Right ventricle myocardium superior (tissue), 1 donor: ENCODE measurements around the gene FECH. TPM values are rescaled to one million over a fixed set of nuclear protein-coding genes. Genes with fewer than 3 reads are reported as not detected.
"Not testable (repeated sequence)": the region's sequence is repeated elsewhere in the genome, so short reads cannot be mapped to it uniquely, and the experiment has no call there.

ENCODE experiments used
- ATAC-seq: fragments of 200-7000 bp; cut with Tn5 transposase; one replicate; pipeline ENCODE4 v1.9.1; 2020; ENCODE audit warnings: mild to moderate bottlenecking; ENCODE audit not compliant: poor library complexity
- DNase-seq: peaks from one replicate; pipeline ENCODE4 v3.0.0-alpha.2; 2020
- intact Hi-C: fragments of 100-400 bp; cut with DNase I; formaldehyde crosslinking; loops from one replicate; pipeline ENCODE4 v1.11.2; 2022
- long read RNA-seq: library from polyadenylated mRNA; unstranded; transcript quantifications from one replicate; pipeline ENCODE4 v2.0.0, GENCODE V29; 2021
- total RNA-seq: library from RNA; stranded (reverse); fragmentation: NEBNext Ultra II Directional; extraction: Animal tissue kit (Norgen Biotek cat#: 25700); gene quantifications from one replicate; pipeline ENCODE4 v1.2.1, GENCODE V29; 2021
- donor health status: DM: no; HTN: yes; CAD: no; lungs with severe emphysema.

Gene FECH, protein sequence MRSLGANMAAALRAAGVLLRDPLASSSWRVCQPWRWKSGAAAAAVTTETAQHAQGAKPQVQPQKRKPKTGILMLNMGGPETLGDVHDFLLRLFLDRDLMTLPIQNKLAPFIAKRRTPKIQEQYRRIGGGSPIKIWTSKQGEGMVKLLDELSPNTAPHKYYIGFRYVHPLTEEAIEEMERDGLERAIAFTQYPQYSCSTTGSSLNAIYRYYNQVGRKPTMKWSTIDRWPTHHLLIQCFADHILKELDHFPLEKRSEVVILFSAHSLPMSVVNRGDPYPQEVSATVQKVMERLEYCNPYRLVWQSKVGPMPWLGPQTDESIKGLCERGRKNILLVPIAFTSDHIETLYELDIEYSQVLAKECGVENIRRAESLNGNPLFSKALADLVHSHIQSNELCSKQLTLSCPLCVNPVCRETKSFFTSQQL
- 34.5 TPM for total RNA-seq
- long read RNA-seq, transcript FECH-202 (11 exons, 2,526 nt), result minor isoform, 7 of 106 reads
- long read RNA-seq, transcript FECH-201 (11 exons, 3,853 nt), result major isoform, 81 of 106 reads
- long read RNA-seq, partial matches to known transcripts, result 13 of 106 reads
- long read RNA-seq, other reads (novel, unspliced or antisense), result 4 of 106 reads

DNA sequence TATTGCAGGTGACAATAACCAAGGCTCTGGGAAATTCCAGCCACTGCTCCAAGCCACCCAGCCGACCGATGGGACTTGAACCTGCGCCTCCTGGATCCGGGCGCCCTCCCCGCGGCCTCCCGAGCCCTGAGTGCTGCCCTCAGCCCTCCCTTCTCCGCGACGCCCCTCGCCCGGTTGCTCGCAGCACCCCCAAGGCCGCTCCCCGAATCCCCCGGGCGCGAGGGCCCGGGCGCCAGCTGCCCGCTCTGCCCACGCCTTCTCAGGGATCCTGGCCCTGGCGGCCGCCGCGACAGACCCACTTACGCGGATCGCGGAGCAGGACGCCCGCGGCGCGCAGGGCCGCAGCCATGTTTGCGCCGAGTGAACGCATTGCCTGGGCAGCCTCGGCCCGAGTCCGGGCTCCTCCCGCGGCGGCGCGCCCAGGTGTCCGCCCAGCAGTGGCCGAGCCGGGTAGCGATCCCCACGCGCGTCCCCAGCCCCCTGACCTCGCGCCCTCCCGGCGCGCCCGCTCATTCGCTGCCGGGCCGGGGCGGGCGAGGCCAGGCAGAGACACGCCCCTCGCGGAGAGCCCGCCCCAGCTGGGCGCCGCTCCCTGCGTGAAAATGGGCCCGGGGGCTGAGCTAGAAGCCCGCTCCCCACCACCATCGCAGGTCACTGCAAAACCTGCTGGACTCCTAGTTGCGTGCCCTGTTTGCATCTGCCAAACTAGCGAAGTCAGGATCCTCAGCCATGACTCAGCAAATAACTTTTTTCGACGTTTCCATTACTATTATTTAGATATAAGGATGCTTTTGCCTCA, at the start of gene FECH:
Gene FECH, minus strand, starts transcription at position 452 of the 799 bp plus-strand sequence. Its CDS starts 82 bp downstream, at position 370.
- intact Hi-C loops, result no loop called here
- ATAC-seq, result peak; percentile 99
- peak; percentile 92 for DNase-seq

DNA sequence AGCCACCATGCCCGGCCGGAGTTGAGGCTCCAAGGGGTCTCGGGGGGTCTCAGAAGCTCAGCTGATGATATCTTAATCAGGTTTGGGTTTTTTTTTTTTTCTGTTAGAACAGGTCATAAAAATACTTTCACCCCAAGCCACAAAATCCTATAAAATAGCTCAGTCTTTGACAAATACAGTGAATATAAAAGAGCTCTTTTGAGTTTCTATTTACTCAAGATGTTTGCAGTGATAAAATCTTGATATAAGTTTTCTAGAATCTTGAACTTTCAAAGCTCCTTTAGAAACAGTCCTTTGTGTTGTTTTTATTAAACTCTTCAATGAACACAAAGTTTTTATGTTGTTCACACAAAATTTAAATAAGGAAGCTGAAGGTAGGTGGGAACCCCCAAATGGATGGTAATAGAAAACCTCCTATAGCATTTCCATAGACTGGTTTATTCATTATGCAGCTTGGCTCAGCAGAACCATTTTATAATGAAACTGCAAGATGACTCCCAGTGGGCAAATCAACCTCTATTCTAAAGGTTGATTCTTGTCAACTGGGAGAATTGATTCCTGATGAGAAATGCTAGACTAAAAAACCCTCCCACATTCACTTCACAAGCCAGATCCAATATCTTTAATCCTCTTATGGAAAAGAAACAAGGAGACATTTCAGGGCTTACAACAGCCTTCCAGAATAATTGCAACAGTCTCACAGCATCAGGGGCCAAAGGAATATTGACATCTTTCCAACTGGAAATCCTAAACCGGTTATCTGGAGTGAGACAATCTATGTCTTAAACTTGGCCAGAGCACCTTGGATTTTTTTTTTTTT, 48.7 kb upstream of the FECH start:
- DNase-seq, result no peak
- intact Hi-C loops, result no loop called here
- ATAC-seq, result peak; percentile 72

DNA sequence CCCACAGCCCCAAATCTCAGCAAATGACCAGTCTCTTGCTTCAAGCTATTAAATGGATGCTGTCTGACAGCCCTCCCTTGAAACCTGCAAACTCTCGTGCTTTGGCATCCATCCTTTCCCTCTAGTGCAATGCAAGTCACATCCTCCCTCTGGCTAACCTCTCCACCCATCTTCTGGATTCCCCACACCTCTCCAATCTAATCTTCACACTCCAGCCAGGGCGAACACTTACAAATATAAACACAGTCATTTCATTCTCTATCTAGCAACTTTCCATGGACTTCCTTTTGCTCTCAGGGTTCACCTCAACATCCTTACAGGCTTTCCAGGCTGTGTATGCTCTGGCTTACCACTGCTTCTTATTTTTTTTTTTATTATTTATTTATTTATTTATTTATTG, 45.2 kb upstream of the FECH start:
- ATAC-seq, result no peak
- no peak for DNase-seq
- intact Hi-C loops, result no loop called here

DNA sequence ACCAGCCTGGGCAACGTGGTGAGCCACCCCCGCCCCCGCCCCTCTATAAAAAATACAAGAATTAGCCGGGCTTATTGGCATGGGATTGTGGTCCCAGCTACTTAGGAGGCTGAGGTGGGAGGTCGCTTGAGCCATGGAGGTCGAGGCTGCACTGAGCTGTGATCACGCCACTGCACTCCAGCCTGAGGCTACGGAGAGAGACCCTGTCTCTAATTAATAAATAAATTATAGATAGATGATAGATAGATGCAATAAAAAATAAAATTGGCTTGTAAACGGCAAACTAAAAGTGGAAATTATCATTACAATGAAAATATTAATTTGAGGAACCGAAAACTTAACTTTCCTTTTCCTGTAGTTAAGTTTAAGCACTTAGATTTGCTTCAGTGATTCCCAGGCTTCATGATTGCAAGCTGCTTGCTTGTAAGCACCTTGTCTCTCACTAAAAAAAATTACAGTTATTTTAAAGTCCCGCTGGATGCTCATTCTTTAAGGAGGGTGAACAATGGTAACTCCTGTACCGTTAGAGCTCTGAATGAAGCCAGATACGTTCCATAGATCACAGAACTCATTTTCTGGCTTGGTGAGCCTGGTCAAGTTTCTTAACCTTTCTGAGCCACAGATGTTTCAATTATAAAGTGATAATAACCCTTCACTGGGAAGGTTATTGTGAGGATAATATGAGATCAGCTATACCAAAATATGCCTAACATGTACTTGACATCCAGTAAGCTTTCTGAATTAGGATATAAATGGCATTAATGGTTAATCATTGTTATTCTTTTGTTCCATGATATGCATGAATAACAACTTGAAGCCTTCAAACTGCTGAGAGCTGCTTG, 44.5 kb upstream of the FECH start:
- DNase-seq (no peak), ATAC-seq (no peak)
- intact Hi-C loops, result no loop called here

DNA sequence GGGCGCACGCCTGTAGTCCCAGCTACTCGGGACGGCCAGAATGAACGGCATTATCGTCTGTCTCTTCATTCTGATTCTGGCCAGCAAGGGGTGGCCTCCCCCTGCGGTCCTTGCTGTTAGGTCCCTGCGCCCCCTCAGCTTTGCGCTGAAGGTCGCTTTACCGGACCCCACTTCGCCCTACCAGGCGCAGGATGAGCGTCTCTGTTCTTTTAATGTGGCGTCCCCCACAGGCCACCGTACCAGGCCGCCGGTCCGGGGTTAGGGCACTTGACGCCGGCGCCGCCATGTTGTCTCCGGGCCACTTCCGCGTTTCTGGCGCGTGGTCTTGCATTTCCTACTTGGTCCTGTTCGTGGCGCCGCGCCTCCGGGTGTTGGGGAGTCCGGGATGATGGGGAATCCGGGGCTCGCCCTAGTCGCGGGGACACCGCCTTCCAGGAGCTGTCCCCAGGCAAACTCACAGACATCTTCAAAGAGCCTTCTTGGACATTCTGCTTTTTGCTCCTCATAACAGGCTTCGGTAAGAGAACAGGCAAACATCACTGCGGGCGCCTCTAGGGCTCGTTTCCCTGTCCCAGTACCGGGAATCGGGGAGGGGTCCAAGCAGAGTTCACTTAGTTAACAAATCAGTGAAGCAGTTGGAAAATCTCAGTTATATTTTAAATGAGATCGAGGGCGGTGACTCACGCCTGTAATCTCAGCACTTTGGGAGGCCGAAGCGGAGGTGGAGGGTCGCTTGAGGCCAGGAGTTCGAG, 43.7 kb upstream of the FECH start:
- ATAC-seq (peak; percentile 99), DNase-seq (peak; percentile 99)
- intact Hi-C loops, result no loop called here

DNA sequence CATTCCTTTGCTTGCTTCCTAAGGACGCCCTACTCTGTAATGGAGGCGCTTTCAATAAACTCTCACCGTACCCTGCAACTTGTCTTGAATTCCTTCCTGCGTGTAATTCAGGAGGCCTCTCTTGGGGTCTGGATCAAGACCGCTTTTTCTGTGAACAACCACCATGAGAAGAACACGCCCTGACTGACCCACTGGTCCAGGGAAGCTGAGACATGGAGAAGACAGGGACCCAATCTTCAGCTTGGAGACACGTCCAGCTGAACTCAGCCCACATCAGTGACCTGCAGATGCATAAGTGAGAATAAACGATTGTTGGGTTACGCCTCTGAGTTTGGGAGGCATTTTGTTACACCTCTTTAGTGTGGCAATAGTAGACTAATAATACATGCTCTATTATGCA, 42.9 kb upstream of the FECH start:
- ATAC-seq, result no peak
- intact Hi-C loops, result no loop called here
- no peak for DNase-seq

DNA sequence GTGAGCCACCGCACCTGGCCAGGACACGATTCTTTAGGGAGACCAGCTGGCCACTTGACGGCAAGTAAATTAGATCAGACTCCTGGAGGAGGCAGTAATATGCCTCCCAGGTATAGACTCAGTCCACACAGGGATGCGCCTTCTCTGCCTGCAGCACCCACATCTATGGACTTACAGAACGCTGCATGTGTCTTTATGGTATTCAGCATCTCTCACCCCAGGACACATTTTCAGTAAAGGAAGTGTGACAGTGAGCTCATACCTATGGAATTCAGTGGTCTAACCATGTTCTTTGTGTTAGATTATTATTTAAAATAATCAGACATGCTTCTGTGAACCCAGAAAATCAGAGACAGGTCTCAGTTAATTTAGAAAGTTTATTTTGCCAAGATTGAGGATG, 41.0 kb upstream of the FECH start:
- intact Hi-C loops, result no loop called here
- DNase-seq, result no peak
- ATAC-seq, result no peak

DNA sequence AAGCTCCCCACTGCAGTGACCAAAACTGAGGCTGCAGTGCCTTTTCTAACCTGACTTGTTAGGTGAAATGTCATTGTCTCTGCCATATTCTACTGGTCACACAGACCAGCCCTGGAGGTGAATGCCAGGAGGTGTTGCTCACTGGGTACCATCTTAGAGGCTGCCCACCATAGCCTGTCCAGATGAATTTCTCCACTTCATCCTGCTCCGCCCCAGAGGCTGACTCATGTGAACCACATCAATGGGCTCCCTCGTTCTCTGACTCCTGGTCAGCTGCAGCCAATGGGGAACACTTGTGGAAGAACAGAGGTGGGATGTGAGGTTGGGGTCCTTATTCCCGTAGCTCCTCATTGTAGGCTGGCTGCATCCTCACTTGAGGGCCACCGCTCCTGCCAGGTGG, 38.5 kb upstream of the FECH start:
- intact Hi-C loops, result no loop called here
- ATAC-seq, result no peak

DNA sequence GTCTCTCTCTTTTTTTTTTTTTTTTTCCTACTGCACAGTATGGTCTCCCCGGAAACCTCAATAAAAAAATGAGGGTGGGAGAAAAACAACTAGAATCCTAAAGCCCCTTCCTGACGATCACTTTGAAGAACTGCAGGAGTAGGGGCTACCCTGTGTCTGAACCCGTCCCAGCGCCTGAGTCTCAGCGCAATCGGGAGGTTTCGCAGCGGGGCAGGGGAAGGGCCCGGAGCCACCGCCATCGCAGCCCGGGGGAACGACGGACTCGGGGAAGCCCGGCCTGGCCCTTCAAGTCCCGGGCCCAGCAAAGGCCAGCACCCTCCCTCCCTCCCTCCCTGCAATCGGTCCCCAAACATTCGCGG, 34.7 kb upstream of the FECH start:
- intact Hi-C loops, result no loop called here
- ATAC-seq, result peak; percentile 52
- DNase-seq, result no peak

More for the DNA sequence above, 38.5 kb upstream of the FECH start:
- DNase-seq, result no peak

DNA sequence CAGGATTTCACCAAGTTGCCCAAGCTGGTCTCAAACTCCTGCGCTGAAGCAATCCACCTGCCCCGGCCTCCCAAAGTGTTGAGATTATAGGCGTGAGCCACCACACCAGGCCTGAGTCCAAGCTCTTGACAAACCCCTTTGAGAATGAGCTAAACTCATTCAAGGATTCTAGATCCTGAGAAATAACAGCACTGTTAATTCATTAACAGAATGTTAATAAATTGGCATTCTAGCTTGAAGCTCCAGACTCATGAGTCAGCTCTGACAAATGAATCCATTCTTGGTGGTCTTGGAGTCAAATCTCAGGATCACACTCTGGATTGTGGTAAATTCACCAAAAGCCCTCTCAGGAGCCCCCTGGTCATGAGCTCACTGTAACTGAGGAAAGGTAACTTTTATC, 33.4 kb upstream of the FECH start:
- intact Hi-C loops, result no loop called here
- DNase-seq (no peak), ATAC-seq (no peak)

DNA sequence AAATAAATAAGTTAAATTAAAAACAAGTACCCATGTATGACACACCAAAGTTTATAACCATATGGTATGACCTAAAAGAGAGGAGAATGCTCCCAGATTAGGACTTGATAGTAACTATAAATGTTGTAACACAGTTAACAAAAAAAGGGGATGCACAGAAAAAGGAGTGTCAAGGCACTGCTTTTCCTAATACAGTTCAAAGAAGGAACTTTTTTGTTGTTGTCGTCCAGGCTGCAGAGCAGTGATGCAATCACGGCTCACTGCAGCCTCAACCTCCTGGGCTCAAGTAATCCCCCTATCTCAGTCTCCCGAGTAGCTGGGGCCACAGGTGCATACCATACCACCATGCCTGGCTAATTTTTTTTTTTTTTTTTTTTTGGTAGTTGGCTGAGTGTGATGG, 32.4 kb upstream of the FECH start:
- intact Hi-C loops, result no loop called here
- ATAC-seq (no peak), DNase-seq (no peak)

DNA sequence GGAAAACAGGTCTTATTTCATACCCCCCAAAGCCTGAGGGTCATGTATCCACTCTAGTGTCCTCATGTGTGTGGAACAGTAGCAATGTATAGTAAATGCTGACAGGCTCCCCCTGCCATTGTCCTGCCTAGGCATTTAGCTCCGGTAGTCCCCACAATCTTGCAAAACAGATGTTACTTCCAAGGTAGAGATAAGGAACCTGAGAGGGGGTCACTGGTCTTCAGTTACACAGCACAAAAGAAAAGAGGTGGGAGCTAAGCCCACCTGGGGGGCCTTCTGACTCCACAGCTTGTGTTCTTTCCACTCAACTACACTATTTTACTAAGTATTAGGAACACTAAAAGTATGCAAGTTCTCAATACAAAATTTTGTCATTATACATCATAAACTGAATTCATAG, 17.4 kb upstream of the FECH start:
- no peak for ATAC-seq
- intact Hi-C loops, result no loop called here

DNA sequence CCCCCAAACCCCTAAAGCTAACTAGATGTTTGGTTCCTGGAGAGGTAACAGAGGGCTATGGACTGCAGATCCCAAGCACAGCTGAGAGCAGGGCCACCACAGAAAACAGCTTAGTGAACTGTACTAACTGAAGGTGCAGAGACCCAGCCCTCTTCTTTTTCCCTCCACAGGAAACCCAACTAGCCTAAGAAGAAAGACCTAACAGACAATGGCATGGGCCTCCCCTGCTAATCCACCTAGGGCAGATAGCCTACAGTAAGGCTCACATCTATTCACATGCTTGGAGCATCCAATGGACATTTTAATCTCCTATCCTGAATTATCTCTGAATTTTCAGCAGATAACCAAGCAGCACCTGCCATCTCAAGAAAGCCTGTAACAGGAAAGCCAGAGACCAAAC, 8.8 kb upstream of the FECH start:
- no peak for DNase-seq
- intact Hi-C loops, result no loop called here

More for the DNA sequence above, 17.4 kb upstream of the FECH start:
- DNase-seq, result no peak

DNA sequence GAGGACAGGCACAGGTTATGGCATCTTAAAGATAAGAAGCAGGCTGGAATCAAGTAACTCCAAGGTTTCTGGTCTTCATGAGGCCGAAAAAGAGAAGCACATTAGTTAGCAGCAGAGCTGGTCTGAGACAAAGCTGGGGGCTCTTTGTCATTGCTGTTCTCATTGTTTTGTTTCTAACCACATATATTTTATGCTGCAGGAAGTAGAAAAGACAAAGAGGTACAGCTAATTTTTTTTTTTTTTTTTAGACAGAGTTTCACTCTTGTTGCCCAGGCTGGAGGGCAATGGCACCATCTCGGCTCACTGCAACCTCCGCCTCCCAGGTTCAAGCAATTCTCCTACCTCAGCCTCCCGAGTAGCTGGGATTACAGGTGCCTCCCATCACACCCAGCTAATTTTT, 6.2 kb upstream of the FECH start:
- DNase-seq, intact Hi-C loops: not testable (repeated sequence)

More for the DNA sequence above, 8.8 kb upstream of the FECH start:
- ATAC-seq, result no peak

DNA sequence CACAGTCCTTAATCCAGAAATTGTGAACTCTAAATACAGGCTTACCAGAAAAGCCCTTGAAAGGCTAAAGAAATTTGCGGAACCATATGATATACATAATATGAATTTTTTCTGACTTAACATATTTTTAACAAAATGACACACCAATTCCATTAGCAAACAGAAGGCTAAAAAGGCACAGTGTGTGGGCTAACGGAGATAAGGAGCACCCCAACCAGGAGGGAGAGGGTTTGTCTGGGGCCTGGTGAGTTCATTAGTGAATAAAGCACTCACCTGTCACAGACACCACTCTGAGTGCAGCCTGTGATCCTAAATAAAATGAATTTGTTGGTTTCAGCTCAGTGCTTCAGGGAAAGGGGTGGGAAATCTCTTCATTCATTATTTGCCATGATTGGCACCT, 2.7 kb upstream of the FECH start:
- ATAC-seq (no peak), DNase-seq (no peak)
- intact Hi-C loops, result no loop called here

More for the DNA sequence above, 6.2 kb upstream of the FECH start:
- not testable (repeated sequence) for ATAC-seq

DNA sequence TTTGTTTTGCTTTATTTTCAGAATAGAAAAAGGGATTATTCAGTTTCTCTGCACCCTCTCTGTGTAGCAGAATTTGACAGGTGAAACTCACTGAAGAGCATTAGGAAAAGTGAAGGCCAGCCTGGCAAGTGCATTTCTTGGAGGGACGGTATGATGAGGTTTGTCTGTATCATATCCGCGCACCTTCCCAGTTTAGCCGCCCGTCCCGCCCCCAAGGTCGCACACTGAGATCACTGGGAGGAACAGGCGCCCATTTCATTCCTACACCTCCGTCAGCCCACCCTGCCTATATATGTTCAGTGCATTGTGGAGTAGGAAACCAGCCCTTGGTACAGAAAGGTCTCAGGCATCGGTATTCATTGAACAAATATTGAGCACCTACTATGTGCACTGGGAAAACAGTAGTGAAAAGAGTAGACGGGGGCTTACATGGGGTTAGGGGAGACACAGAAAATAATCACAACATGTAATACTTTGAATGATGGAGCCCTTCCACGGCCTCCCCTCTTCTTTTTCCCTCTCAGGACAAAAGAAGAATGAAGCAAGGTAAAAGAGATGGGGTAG, 678 bp upstream of the FECH start:
- intact Hi-C loops, result no loop called here
- ATAC-seq (no peak), DNase-seq (no peak)

DNA sequence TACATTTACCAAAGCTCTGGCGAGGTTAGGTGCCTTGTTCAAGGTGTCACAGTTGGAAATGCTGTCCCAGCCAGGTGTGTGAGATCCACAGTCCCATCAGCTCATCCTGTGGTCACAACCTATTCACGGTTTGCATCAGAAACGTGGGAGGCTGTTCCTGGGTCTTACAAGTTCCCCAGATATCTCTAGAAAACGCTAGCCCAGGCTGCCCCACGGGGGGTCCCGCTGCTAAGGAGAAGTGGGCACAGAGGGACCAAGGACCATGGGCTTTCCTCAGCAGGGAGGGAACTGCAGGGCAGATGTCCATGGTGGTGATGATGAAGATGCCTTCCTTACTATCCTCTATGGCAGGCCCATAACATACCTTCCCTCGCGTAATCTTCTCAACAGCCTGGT, 649 bp downstream of the FECH start:
- intact Hi-C loops, result no loop called here
- ATAC-seq, result no peak
- no peak for DNase-seq
